ENCODE data around the gene ECI1. TPM values are rescaled to one million over a fixed set of nuclear protein-coding genes. Genes with fewer than 3 reads are reported as not detected.

The ECI1 gene
- total RNA-seq, 3 donors from 2014 or later, result 88.5 to 129 (median 95.5) TPM

DNA sequence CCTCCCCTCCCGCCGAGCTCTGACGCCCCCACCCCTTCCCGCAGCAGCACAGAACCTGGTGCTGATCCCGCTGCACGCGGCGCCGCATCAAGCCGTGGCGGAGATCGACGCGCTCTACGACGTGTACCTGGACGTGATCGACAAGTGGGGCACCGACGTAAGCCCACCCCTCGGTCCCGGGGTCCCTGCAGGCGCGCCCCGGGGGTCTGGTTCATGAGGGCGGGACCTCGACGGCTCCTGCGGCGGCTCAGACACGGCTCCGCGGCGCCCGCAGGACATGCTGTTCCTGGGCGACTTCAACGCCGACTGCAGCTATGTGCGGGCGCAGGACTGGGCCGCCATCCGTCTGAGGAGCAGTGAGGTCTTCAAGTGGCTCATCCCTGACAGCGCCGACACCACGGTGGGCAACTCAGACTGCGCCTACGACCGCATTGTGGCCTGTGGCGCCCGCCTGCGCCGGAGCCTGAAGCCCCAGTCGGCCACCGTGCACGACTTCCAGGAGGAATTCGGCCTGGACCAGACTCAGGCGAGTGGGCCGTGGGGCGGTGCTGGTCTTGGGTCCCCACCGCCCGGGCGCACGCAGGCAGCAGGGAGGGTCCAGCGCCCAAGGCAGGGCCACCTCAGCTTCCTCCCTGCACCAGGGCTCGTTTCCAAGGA lies 13.8 kb downstream of the ECI1 start:
- Histone ChIP-seq H3K4me1 (ENCODE audit: low read depth) (peaks cover 22% of the 10 kb centered on the region), H3K4me3 (no peak overlapping the region), H3K36me3 (ENCODE audit: low read depth) (no peaks in the 10 kb centered on the region), H3K9me3 (no peaks in the 10 kb centered on the region)
- DNase-seq (peak in 1 of 3 donors; percentile 48), ATAC-seq (peak; percentile 30)
- intact Hi-C loops (cut with DNase I, micrococcal nuclease), result no loop called here
- TF ChIP-seq, protein P1, sequence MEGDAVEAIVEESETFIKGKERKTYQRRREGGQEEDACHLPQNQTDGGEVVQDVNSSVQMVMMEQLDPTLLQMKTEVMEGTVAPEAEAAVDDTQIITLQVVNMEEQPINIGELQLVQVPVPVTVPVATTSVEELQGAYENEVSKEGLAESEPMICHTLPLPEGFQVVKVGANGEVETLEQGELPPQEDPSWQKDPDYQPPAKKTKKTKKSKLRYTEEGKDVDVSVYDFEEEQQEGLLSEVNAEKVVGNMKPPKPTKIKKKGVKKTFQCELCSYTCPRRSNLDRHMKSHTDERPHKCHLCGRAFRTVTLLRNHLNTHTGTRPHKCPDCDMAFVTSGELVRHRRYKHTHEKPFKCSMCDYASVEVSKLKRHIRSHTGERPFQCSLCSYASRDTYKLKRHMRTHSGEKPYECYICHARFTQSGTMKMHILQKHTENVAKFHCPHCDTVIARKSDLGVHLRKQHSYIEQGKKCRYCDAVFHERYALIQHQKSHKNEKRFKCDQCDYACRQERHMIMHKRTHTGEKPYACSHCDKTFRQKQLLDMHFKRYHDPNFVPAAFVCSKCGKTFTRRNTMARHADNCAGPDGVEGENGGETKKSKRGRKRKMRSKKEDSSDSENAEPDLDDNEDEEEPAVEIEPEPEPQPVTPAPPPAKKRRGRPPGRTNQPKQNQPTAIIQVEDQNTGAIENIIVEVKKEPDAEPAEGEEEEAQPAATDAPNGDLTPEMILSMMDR (IDR thresholded peaks at IDR 0.05), result no peak

DNA sequence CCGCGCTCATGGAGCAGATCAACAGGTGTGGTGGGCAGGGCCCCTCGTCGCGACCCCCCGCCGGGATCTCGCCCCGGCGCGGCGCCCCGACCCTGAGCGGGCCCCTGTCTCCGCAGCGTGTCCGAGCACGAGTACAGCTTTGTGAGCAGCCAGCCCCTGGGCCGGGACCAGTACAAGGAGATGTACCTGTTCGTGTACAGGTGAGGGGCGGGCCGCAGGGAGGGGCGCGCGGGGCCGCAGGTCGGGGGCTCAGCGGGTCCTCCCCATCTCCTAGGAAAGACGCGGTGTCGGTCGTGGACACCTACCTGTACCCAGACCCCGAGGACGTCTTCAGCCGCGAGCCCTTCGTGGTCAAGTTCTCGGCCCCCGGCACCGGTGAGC lies 14.3 kb downstream of the ECI1 start:
- TF ChIP-seq, protein P1 (IDR thresholded peaks at IDR 0.05), result no peak
- Histone ChIP-seq H3K4me1 (ENCODE audit: low read depth) (peaks cover 22% of the 10 kb centered on the region), H3K4me3 (no peak overlapping the region), H3K9me3 (no peaks in the 10 kb centered on the region), H3K36me3 (ENCODE audit: low read depth) (peaks cover 3% of the 10 kb centered on the region)
- DNase-seq (no peak), ATAC-seq (no peak)
- intact Hi-C loops (cut with DNase I, micrococcal nuclease), result no loop called here

DNA sequence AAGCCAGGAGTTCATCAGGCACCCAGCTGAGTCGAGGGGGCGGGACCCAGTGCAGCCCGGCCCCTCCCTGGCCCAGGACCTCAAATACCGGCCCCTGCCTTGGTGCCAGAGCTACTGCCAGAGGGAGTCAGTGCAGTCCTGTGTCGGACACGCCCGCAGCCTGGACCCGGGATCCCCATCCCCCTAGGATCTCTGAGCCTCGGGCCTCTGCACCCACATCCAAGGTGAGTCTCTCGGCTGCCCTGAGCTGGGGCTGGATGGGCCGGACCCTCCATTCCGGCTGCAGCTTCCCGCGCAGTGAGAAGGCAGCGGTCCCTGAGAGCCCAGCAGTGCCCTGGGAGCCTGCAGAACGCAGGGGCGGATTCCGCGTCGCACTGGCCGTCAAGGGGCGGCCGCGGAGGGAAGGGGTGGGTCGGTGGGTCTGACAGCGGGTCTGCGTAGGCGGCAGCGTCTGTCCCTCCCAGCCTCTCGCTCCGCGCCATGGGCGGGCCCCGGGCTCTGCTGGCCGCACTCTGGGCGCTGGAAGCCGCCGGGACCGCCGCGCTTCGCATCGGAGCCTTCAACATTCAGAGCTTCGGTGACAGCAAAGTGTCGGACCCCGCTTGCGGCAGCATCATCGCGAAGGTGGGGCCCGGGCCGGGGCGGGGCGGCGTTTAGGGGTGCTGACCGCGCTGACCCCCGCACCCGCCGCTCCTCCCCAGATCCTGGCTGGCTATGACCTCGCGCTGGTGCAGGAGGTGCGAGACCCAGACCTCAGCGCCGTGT lies 14.9 kb downstream of the ECI1 start, which contains the start of gene DNASE1L2:
Gene DNASE1L2, plus strand, starts transcription at position 108 of the 765 bp plus-strand sequence. Its CDS starts 373 bp downstream, at position 481.
- no peaks in the 10 kb centered on the region for H3K9me3 ChIP-seq
- peaks cover 22% of the 10 kb centered on the region for H3K4me1 ChIP-seq (ENCODE audit: low read depth)
- TF ChIP-seq, protein P1 (IDR thresholded peaks at IDR 0.05), result no peak
- peak in 1 of 3 donors; percentile 52 for DNase-seq
- no peak within 1 kb of the TSS for H3K4me3 ChIP-seq
- intact Hi-C loops (cut with DNase I, micrococcal nuclease), result no loop called here
- ATAC-seq, result peak; percentile 48
- peaks cover 3% of the 10 kb centered on the region for H3K36me3 ChIP-seq (ENCODE audit: low read depth)

DNA sequence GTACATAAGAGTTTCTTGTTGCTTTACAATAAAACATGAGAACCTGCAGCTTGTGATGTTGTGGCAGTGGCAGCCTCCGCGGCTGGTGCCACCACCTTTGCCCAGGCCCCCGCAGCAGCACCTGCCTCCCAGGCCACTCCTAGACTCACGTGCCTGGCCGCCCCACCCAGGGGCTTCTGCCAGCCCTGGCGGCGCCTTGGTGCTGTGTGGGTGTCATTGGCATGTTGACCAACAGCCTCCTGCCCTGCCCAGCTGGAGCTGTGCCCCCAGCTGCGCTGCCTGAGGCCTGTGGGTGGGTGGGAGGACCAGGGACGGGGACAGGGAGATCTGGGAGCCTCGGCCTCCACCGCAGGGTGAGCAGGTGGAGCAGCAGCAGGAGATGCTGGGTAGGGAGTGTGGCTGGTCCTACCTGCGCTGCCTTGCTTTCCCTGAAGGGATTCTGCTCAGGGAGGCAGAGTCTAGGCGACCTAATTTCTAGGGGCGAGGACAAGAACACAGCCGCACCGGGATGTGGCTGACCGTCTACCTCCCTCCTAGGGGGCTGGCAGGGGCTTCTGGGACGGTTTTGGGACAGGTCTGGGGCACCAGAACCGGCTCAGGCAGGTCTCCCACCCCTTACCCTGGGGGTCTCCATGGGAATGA lies 15.6 kb downstream of the ECI1 start:
- ATAC-seq (peak; percentile 21), DNase-seq (peak; percentile 54 to 59 (median 55))
- peaks cover 22% of the 10 kb centered on the region for H3K4me1 ChIP-seq (ENCODE audit: low read depth)
- H3K9me3 ChIP-seq, result no peaks in the 10 kb centered on the region
- intact Hi-C loops (cut with DNase I, micrococcal nuclease), result no loop called here
- TF ChIP-seq, protein P1 (IDR thresholded peaks at IDR 0.05), result no peak
- peaks cover 3% of the 10 kb centered on the region for H3K36me3 ChIP-seq (ENCODE audit: low read depth)
- no peak overlapping the region for H3K4me3 ChIP-seq

DNA sequence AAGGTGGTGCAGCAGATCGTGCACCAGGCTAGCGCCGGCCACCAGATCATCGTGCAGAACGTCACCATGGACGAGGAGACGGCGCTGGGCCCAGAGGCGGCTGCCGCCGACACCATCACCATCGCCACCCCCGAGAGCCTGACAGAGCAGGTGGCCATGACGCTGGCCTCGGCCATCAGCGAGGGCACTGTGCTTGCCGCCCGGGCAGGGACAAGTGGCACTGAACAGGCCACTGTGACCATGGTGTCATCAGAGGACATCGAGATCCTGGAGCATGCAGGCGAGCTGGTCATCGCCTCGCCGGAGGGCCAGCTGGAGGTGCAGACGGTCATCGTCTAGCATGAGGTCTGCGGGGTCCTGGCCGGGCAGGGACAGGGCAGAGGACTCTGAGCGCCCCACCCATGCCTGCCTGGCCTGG lies 16.1 kb downstream of the ECI1 start:
- H3K9me3 ChIP-seq, result no peaks in the 10 kb centered on the region
- TF ChIP-seq, protein P1 (IDR thresholded peaks at IDR 0.05), result no peak
- ATAC-seq (no peak), DNase-seq (no peak)
- peaks cover 3% of the 10 kb centered on the region for H3K36me3 ChIP-seq (ENCODE audit: low read depth)
- intact Hi-C loops (cut with DNase I, micrococcal nuclease), result no loop called here
- H3K4me1 ChIP-seq (ENCODE audit: low read depth), result peaks cover 22% of the 10 kb centered on the region
- H3K4me3 ChIP-seq, result no peak overlapping the region

Measured in mucosa of descending colon (tissue), 3 donors.